GM19452 (cell line): Measurements from ENCODE around the gene RNF13.

Experiments
- ATAC-seq: cut with Tn5 transposase; IDR thresholded peaks from one replicate; pipeline ENCODE4 v1.9.1; 2021; ENCODE audit not compliant: unreplicated experiment

The RNF13 gene, protein sequence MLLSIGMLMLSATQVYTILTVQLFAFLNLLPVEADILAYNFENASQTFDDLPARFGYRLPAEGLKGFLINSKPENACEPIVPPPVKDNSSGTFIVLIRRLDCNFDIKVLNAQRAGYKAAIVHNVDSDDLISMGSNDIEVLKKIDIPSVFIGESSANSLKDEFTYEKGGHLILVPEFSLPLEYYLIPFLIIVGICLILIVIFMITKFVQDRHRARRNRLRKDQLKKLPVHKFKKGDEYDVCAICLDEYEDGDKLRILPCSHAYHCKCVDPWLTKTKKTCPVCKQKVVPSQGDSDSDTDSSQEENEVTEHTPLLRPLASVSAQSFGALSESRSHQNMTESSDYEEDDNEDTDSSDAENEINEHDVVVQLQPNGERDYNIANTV

DNA sequence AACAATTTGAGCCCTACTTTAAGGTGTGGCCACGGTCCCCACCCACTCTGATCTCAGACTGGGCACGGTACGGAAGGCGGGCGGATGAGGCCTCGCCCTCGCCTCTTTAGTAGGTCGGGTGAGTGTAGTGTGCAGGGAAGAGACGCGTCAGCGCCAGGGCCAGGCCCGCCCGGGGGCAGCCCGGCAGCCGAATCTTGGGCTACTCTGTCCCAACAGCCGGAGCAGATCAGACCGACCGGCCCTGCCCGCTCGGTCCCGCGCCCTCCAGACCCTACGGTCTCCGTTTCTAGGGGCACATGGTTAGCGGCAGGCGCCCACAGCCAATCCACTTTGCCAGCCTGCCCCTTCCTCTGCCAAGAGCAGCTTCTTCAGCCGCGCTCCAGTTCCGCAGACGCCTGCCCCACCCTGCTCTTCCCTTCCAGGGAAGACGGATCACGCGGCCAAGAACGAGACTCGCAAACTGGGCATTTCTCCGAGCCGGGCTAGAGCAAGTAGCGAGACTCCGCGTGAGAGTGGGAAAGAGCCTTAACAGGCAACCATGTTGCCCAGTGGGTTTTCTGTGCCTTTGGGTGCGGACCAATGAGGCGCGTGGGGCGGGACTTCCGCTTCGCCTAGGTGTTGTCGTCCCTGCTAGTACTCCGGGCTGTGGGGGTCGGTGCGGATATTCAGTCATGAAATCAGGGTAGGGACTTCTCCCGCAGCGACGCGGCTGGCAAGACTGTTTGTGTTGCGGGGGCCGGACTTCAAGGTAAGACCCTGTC lies at the start of gene RNF13:
Gene RNF13, plus strand, starts transcription at position 610 of the 761 bp plus-strand sequence. CDS start 32,812 bp downstream, outside the sequence.
- peak; percentile 90 for ATAC-seq

DNA sequence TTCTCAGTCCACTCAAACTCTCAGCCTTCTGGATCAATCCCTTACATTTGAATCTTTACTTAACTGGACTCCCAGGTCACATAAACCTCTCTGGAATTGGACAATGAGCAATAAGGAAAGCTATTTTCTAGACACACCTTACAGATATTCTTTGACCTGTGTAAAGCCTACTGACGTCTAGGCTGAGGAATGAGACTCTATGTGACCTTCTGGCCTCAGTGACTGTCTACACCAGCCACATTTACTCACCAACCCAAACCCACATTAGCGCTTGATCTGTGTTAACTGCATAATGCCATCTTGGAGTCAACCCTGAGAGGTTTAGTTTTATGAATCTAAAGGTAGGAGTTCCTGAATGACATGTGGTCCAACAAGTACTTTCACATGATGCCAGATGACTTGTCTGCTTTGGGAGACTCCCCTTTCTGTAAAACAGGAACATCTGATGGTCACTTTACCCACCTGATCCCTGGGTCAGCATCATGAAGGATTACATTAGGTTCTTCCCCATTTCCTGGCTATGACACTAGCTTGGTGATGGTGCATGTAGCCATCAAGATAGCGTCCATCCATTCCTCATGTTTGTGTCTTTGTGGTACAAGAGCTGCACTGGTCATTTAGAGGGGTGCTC lies 49.3 kb upstream of the RNF13 start:
- no peak for ATAC-seq

DNA sequence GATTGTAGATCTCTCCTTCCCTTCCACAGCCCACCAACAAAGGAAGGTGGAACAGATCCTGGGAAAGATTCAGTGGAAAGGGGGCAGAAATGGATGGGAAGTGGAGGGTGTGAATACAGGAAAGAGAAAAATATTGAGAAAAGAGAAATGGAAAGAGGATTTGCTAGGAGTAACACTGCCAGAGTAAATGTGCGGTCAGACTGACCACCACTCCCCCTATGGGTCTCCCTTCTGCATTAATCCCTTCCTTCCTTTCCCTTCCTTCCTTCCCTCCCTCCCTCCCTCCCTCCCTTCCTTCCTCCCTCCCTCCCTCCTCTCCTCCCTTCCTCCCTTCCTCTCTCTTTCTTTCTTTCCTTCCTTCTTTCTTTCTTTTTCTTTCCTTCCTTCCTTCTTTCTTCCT lies 48.7 kb upstream of the RNF13 start:
- no peak for ATAC-seq

DNA sequence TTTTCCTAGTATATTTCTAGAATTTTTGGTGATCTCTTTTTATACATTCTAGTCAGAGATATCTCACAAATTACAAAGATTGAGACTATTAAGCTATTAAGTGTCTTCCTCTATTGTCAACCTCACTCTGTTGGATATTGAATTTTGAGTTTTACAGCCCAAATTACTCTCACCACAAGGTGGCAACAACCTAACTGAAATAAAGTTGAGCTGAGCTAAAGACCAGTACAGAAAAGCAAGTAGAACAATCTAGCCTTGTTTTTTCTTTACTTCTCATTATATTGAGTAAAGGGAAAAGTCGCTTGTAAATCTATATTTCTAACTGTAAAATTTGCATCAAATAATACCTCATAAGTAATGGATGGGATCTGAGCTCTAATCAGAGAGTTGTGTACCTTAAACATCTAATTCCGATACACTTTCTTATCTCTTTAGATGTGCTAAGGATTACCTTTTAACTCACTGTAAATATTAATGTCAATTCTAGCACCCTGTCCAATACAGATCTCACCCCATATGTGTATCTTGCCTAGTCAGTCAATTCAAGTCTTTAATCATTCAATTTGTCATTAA lies 47.2 kb upstream of the RNF13 start:
- no peak for ATAC-seq

DNA sequence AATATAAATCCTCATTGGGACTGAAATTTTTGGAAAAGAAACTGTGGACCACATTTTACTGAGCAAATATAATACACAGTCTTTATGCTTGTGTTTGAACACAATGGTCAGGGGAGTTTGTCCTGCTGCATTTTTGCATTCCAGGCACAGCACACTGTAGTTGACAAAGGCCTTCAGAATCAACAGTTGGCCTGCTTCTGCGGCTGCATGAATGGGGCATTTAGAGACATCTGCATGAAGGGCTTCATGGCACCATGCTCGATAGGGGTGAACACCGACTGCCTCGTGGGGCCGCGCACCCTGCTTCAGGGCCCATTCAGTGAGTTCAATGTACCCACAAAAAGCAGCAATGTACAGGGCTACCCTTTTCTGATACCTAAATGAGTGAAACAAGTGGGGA lies 45.3 kb upstream of the RNF13 start:
- no peak for ATAC-seq

DNA sequence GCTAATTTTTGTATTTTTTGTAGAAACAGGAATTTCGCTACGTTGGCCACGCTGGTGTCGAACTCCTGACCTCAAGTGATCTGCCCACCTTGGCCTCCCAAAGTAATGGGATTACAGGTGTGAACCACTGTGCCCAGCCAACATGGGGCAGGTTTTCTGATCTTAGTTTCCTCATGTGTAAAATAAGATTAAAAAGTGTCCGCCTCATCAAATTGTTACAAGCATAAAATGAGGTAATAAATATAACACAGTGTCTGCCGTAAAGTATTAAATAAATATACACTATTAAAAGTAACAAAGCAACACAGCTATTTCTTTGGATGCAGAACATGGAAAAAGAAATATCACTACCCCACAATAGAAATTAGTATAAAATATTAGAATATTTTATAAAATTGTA lies 44.3 kb upstream of the RNF13 start:
- ATAC-seq: no peak

DNA sequence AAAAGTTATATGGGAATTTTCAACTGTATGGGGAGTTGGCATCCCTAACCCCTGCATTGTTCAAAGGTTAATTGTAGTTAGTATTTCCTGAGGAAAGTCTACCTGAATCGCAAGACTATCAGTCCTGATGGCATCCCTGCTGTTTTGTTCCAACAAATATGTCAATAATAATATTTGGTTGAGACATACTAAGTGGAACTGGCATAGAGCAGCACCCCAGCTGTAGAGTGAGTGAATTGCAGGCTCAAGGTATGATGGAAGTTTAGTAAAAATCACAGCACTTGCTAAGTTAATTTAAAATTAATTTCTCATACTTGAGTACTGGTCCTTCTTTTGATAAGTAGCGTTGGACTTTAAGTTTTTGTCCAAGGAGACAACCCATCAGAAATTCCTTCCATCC lies 42.8 kb upstream of the RNF13 start:
- no peak for ATAC-seq

DNA sequence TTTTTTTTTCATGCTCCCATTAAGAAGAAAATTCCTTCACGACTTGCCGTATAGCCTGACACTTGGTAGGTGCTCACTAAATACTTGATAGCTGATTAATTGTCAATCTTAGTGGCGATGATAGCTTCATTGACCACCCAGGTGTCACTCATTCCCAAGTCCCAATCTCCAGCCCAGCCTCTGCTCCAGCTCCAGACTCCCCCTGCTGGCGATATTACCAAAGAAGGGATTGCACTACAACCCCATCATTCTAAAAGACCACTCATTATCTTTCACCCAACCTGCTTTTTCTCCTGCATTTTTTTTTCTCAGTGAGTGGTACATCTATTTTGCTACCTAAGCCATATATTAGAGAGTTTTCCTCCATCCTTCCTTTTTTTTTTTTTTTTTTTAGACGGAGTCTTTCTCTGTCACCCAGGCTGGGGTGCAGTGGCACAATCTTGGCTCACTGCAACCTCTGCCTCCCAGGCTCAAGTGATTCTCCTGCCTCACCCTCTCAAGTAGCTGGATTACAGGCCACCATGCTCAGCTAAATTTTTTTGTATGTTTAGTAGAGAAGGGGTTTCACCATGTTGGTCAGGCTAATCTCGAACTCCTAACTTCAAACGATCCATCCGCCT lies 41.3 kb upstream of the RNF13 start:
- ATAC-seq: no peak

DNA sequence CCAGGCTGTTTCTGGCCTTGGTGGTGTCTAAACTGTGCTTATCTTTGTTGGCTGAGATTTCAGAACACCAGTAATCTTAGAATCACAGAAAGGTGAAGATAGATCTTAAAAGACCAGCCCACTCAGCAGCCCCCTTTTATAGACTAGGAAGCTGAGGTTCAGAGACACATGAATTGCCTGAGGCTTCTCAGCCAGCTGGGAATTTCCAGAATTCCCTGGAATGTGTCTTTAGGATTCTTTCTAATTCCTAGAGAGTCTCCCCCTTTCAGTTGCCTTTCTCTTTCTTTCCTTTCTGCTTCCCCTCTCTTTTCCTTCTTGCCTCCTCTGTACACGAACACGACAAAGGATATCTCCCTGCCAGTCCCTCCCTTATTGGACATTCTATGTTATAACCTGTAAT lies 40.2 kb upstream of the RNF13 start:
- no peak for ATAC-seq

DNA sequence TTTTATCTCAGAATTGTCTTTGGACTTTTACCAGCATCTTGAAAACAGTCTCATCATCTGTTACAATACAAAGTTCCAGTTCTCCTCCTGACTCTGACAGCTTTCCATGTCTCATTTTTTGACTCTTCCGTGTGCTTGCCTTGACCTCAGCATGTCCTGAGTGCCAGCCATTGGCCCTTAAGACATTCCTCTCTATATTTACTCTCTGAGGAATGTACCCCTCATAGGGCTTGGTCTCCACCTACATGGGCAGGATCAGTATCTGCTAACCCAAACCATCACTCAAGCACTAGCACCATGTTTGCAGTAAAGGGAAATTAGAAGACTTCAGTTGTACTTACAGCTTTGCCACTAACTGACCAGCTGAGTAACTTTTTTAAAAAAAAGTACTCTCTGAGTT lies 36.8 kb upstream of the RNF13 start:
- ATAC-seq: no peak

DNA sequence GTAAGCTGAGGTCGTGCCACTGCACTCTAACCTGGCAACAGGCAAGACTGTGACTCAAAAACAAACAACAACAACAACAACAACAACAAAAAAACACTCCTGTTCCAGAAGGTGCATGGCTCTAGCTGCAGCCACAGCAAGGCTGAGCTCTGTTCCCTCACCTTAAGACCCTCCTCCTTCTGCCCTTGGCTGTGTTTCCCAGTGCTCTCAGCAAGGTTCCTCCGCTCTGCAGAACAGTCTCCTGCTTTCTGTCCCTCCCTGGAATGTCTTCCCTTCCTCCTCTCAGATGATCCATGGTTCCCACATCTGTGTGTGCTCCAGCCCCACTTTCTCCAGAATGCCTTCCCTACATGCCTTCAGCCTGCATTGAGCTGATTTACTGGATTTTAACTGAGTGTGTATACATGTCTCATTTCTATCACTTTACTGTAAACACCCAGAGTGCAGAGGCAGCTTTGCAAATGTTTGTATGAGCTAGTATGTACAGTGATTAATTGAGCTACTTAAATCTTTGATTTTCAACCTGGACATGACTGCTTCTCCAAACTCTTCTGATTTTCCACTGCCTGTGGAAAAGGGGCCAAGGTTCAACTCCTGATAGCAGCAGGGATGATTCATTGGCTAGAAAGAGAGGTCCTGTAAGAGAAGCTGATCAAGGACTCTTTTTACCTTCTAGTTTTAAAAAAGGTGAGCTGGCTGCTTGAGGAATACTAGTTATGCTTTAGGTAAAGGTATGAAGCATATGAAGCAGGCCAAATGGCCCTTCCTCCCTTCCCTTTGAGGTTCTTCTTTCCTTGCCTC lies 35.4 kb upstream of the RNF13 start:
- no peak for ATAC-seq

DNA sequence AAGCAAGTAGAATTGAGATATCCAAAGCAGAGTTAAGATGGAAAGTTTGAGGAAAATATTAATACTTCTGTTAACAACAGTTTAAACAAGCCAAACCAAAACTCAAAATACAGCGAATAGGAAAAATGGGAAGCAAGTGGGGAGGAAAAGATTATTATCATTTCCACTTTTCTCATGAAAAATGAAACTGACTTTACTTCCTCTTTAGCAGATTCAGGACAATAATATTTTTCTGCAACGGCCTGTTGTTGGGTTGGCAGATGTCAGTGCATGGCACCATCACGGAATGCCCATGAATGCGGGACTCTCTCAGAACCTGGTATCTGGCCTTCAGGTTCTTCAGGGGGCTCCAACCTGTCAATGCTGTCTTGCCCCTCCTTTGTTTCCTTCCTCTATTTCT lies 31.8 kb upstream of the RNF13 start:
- ATAC-seq: no peak

DNA sequence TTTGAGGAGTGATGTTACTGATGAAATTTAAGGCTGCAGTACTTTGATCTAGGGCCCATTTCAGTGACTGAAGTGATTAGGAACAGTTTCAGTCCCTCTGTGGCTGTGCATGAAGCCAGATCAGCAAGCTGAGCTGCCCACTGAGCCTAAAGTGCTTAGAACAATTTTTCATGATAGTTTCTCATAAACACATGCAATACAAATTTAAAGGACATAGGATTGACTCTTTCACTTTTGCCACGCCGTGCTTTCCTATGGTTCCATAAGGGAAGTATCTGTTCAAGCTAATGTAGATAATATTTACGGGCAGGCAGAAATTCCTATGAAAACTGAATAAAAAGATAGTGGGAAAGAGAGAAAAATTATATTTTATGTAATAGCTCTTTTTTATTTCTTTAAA lies 31.3 kb upstream of the RNF13 start:
- no peak for ATAC-seq

DNA sequence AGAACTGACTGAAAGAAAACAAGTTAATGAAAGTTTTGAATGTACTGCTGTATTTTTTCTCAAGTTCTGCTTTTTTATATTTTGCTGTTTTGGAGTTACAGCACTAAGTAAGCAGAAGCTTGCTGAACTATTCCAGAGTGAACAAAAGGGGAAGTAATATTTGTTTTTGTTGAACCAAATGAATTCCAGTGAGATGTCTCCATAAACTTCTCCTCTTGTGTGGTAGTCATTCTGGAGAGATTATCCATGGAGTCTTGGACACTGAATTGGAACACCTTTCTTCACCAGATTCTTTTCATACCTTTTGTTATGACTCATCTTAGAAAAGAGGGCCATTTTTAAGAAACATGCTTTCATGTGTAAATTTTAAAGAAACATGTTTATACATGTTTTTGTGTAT lies 29.4 kb upstream of the RNF13 start:
- no peak for ATAC-seq

DNA sequence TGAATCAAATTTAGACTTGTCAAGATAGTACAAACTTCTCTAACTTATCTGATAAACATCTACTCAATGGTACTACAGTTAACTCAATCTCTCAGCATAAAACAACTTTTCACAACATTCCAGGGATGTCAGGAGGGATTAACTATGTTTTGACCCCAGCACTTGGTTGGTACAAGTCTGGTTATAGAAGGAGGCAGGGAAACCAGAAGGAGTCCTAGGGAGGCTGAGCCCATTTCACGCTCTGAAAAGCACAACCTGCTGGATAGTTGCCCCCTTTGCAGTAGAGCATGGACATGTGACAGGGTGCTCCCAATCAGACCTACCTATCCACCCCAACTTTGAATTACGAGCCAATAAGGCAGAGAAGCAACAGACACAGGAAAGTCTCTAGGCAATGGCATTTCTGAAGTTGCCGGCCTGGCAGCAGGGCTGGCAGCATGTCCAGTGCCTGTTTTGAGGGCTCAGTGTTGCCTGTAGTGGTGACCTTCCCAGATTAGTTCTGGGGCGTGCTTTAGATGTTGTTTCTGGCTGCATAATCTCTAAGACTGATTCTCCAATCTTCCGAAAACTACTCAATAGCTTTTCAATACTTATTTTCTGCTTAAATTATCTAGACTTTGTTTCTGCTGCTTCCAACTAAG lies 28.8 kb upstream of the RNF13 start:
- ATAC-seq: no peak

DNA sequence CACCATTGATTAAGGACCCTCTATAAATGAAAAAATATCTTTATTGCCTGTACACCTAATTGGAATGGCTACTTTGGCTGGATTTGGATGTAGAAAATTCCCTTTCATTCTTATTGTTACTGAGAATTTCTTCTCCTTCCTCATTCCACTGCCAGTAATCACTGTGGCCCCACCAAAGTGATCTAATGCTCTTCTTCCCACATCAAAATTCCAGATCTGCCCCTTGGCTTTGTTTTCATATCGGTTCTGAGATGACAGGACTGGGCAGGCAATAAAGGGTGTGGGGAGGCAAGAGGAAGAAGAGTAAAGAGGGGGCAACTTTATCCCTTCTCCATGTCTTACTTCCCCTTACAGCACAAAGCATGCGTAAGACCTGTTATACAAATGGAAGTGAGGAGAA lies 22.7 kb upstream of the RNF13 start:
- ATAC-seq: no peak

DNA sequence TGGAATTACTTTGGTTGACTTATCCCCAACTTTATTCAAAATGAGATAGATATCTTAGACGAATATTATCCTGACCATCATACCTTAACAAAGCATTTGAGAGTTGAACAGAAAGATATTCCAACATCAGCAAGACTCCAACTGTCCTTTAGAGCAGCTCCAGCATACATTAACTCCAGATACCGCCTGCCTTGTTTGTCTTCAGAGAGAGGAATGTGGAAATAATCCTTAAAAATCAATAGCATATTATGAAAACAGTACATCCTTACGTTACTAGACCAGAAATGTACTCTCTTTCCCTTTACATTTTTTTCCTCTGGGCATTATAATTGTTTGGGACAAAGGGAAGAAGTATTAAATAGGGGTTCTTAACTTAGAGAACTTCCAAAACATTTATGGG lies 22.3 kb upstream of the RNF13 start:
- ATAC-seq: no peak

DNA sequence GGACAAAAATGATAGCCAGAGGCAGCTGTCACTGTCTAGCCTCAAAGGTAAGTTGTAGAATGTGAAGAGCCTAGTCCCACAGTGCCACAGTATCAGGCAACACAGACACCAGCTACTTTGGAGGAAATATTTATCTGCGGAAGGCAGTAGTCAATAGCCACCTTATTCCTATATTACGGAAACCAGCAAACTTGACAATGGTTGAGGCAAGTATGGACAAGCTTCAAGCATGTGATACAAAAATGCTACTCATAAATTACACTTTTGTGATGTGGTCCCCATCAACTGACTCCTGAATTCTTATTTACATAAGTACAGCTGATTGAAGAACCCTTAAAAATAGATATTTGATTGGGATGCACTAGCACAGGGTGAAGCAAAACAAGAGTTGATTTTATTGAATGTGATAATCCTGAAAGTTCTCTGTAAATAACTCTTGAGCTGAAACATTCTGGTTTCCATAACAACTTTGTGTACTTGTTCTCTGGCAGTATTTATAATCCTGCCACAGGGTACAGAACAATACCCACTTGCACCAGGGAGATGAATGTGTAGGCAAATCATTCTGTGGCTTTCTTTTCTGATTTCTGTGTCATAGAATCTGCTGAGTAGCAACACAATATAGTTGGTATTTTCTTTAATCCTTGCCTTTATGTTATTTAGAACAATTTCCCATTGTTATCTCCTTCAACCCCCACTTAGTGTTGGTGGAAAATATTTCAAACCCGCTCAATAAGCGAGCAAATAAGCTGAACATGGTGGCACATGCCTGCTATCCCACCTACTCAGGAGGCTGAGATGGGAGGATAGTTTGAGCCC lies 20.4 kb upstream of the RNF13 start, which contains the start of gene ANKUB1:
Gene ANKUB1, minus strand, starts transcription at position 103 of the 819 bp plus-strand sequence. CDS start 188 bp downstream, outside the sequence.
- no peak for ATAC-seq

DNA sequence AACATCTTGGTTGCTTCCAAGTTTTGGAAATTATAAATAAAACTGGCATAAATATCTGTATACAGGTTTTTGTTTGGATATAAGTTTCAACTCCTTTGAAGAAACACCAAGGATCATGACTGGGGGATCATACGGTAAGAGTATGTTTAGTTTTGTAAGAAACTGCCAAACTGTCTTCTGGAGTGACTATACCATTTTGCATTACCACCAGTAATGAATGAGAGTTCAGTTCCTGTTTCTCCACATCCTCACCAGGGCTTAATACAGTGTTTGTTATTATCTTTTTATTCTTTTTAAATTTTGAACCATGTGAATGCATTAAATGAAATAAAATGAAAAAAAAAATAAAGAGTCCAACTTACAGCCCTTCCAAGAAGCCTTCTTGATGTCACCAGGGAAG lies 17.0 kb upstream of the RNF13 start:
- no peak for ATAC-seq
